Fibroblast of lung (primary cell): ENCODE data around the gene CYP24A1.

ENCODE experiments used
- CTCF ChIP-seq, 2 donors: IDR thresholded peaks in 1 of 2; conservative IDR thresholded peaks in 1 of 2; 1 replicate in 1 of 2; 2 replicates in 1 of 2; pipeline ENCODE4 v1.5.1; 2011 to 2012; ENCODE audit warnings: low read length in 2 of 2, control low read depth in 1 of 2, inconsistent platforms in 1 of 2, low read depth in 1 of 2, mild to moderate bottlenecking in 1 of 2
- EZH2 ChIP-seq: IDR thresholded peaks from 2 replicates; pipeline ENCODE4 v1.5.1; 2012; ENCODE audit warnings: low read length, control low read depth, mild to moderate bottlenecking; ENCODE audit errors: missing control alignments

- TF ChIP-seq CTCF (conservative IDR thresholded peaks at IDR 0.05 in 1 of 2, IDR thresholded peaks at IDR 0.05 in 1 of 2; ENCODE audit: low read depth in 1 of 2, low read length in 2 of 2) (no peak), EZH2 (no peak)
Measured at GRCh38 chr20:54190217-54190616, 16.4 kb upstream of the CYP24A1 start.
